ENCODE results near the gene DRD5. TPM values are rescaled to one million over a fixed set of nuclear protein-coding genes. Genes with fewer than 3 reads are reported as not detected.
"Not testable (repeated sequence)": the region's sequence is repeated elsewhere in the genome, so short reads cannot be mapped to it uniquely, and the experiment has no call there.

Gene DRD5
- total RNA-seq: not detected

- TF ChIP-seq CTCF (IDR thresholded peaks at IDR 0.05): no peak
- Histone ChIP-seq H3K4me1 (no peaks in the 10 kb centered on the region), H3K27me3 (no peaks in the 10 kb centered on the region), H3K27ac (no peak within 1 kb of the TSS), H3K36me3 (no peaks in the 10 kb centered on the region), H3K4me3 (no peak within 1 kb of the TSS), H3K9me3 (no peaks in the 10 kb centered on the region)
- intact Hi-C loops (cut with DNase I; ENCODE audit: low total_unique reads): no loop called here
- DNase-seq: no peak
These were observed at the start of gene DRD5 for GRCh38 chr4:9781343-9782135. TSS of gene DRD5 (plus strand) at chr4:9781634. CDS start at chr4:9782030, 396 bp downstream.

- DNase-seq; H3K4me3 ChIP-seq; H3K27me3 ChIP-seq; H3K9me3 ChIP-seq; H3K36me3 ChIP-seq; H3K27ac ChIP-seq; intact Hi-C loops (cut with DNase I; ENCODE audit: low total_unique reads); H3K4me1 ChIP-seq: not testable (repeated sequence)
These were observed 49.2 kb upstream of the DRD5 start for GRCh38 chr4:9732256-9732655.

- TF ChIP-seq CTCF (IDR thresholded peaks at IDR 0.05): no peak
- no peak for TF ChIP-seq POLR2A (IDR thresholded peaks at IDR 0.05)
- Histone ChIP-seq H3K9me3 (no peaks in the 10 kb centered on the region), H3K4me1 (no peaks in the 10 kb centered on the region), H3K4me3 (no peak overlapping the region), H3K27ac (no peak overlapping the region), H3K27me3 (no peaks in the 10 kb centered on the region), H3K36me3 (no peaks in the 10 kb centered on the region)
- DNase-seq: no peak
- intact Hi-C loops (cut with DNase I; ENCODE audit: low total_unique reads): no loop called here
These were observed 45.9 kb upstream of the DRD5 start for GRCh38 chr4:9735515-9735914.

- H3K4me3 ChIP-seq; H3K36me3 ChIP-seq; H3K4me1 ChIP-seq; DNase-seq; H3K9me3 ChIP-seq; H3K27me3 ChIP-seq; intact Hi-C loops (cut with DNase I; ENCODE audit: low total_unique reads); H3K27ac ChIP-seq: not testable (repeated sequence)
These were observed 44.2 kb upstream of the DRD5 start for GRCh38 chr4:9737280-9737679.

- H3K27ac ChIP-seq; intact Hi-C loops (cut with DNase I; ENCODE audit: low total_unique reads); H3K27me3 ChIP-seq; H3K4me1 ChIP-seq; H3K9me3 ChIP-seq; H3K4me3 ChIP-seq; DNase-seq; H3K36me3 ChIP-seq: not testable (repeated sequence)
These were observed 37.6 kb upstream of the DRD5 start for GRCh38 chr4:9743789-9744188.

GRCh38 chr4:9745782-9746181, 35.7 kb upstream of the DRD5 start:
- DNase-seq: no peak
- Histone ChIP-seq H3K9me3 (no peaks in the 10 kb centered on the region), H3K27ac (no peak overlapping the region), H3K4me3 (no peak overlapping the region), H3K27me3 (no peaks in the 10 kb centered on the region), H3K4me1 (no peaks in the 10 kb centered on the region), H3K36me3 (no peaks in the 10 kb centered on the region)
- TF ChIP-seq POLR2A (IDR thresholded peaks at IDR 0.05) (no peak), CTCF (IDR thresholded peaks at IDR 0.05) (no peak)
- intact Hi-C loops (cut with DNase I; ENCODE audit: low total_unique reads): no loop called here
